HUES64 (cell line): ENCODE results near the gene ATP5PB.

Experiments used
- H3K27ac ChIP-seq: 2 replicates; pipeline ENCODE4 v1.7.0; 2013; ENCODE audit warnings: low read depth, low read length, inconsistent platforms
- H3K27me3 ChIP-seq: 2 replicates; pipeline ENCODE4 v1.6.1; 2013; ENCODE audit warnings: mild to moderate bottlenecking, low read length; ENCODE audit not compliant: insufficient read depth
- H3K36me3 ChIP-seq: 2 replicates; pipeline ENCODE4 v1.6.1; 2013; ENCODE audit warnings: mild to moderate bottlenecking, low read length; ENCODE audit not compliant: insufficient read depth
- H3K4me1 ChIP-seq: 2 replicates; pipeline ENCODE4 v1.6.1; 2013; ENCODE audit warnings: mild to moderate bottlenecking, low read length, moderate library complexity; ENCODE audit not compliant: insufficient read depth
- H3K4me3 ChIP-seq: 2 replicates; pipeline ENCODE4 v1.5.1; 2013; ENCODE audit warnings: mild to moderate bottlenecking, low read length, moderate library complexity
- H3K9ac ChIP-seq: 2 replicates; pipeline ENCODE4 v1.6.1; 2013; ENCODE audit warnings: mild to moderate bottlenecking, low read depth, low read length
- H3K9me3 ChIP-seq: 2 replicates; pipeline ENCODE4 v1.6.1; 2013; ENCODE audit warnings: low read depth, low read length; ENCODE audit not compliant: insufficient read depth
- WGBS: fragments of 150-250, 120-280 bp; methylation state at CpG from one replicate; pipeline ENCODE4 v1.1.7; 2013; ENCODE audit warnings: missing lambda C conversion rate; 5-methylcytosine and 5-hydroxymethylcytosine counted together

The ATP5PB gene

DNA sequence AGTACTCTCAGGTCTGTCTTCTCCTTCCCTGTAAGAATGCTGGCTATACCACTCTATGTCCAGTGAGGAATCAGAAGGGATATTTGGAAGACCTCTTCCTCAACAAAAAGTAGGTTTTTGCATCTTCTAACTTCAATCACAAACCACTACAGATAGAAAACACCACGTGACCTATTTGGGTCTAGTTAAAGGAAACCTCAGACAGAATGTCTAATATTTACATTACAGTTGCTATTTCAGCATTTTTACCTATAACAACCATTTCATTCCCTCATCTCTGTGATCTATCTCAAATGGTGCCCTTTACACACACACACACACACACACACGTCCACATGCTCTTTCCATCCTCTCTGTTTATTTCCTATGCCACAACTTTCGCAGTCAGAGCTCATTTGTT lies 62.1 kb downstream of the ATP5PB start:
- peaks cover 9% of the 10 kb centered on the region for H3K4me1 ChIP-seq
- no peak overlapping the region for H3K9ac ChIP-seq
- H3K27me3 ChIP-seq: no peaks in the 10 kb centered on the region
- H3K36me3 ChIP-seq: no peaks in the 10 kb centered on the region
- no peaks in the 10 kb centered on the region for H3K9me3 ChIP-seq
- no peak overlapping the region for H3K27ac ChIP-seq
- 79% methylated on average over 3 of the region's 3 CpGs for WGBS
- H3K4me3 ChIP-seq: no peak overlapping the region
